Stromal cell of bone marrow (primary cell): ENCODE results near the gene PATJ.

Source experiments
- DNase-seq: peaks from one replicate; pipeline ENCODE4 v3.0.0-alpha.2; 2012; ENCODE audit warnings: low read depth

PATJ gene

GRCh38 chr1:62052946-62053345, 310.7 kb downstream of the PATJ start:
- no peak for DNase-seq

- DNase-seq, result no peak
Measured at GRCh38 chr1:62054188-62054587, 311.9 kb downstream of the PATJ start.

- DNase-seq, result no peak
Measured at GRCh38 chr1:62057230-62057629, 314.9 kb downstream of the PATJ start.

- no peak for DNase-seq
Measured at GRCh38 chr1:62057641-62058290, 315.5 kb downstream of the PATJ start.

GRCh38 chr1:62058956-62059355, 316.7 kb downstream of the PATJ start:
- no peak for DNase-seq

- no peak for DNase-seq
Measured at GRCh38 chr1:62062087-62062486, 319.8 kb downstream of the PATJ start.

GRCh38 chr1:62064829-62065407, 322.6 kb downstream of the PATJ start:
- no peak for DNase-seq

GRCh38 chr1:62066713-62067112, 324.4 kb downstream of the PATJ start:
- no peak for DNase-seq

- no peak for DNase-seq
Measured at GRCh38 chr1:62068416-62068843, 326.1 kb downstream of the PATJ start.

- DNase-seq, result peak; percentile 40
Measured at GRCh38 chr1:62068978-62069377, 326.7 kb downstream of the PATJ start.

- DNase-seq, result peak; percentile 6
Measured at GRCh38 chr1:62070384-62071011, 328.2 kb downstream of the PATJ start.

GRCh38 chr1:62071695-62072094, 329.4 kb downstream of the PATJ start:
- DNase-seq, result no peak

- DNase-seq, result peak; percentile 31
Measured at GRCh38 chr1:62076286-62076685, 334.0 kb downstream of the PATJ start.

GRCh38 chr1:62077821-62078220, 335.5 kb downstream of the PATJ start:
- no peak for DNase-seq

- peak; percentile 19 for DNase-seq
Measured at GRCh38 chr1:62082456-62083363, 340.4 kb downstream of the PATJ start.

- no peak for DNase-seq
Measured at GRCh38 chr1:62084310-62084890, 342.1 kb downstream of the PATJ start.

- DNase-seq, result no peak
Measured at GRCh38 chr1:62088439-62088838, 346.2 kb downstream of the PATJ start.

GRCh38 chr1:62089570-62089969, 347.3 kb downstream of the PATJ start:
- DNase-seq, result no peak

- no peak for DNase-seq
Measured at GRCh38 chr1:62090016-62090415, 347.7 kb downstream of the PATJ start.

GRCh38 chr1:62092110-62092509, 349.8 kb downstream of the PATJ start:
- DNase-seq, result no peak

GRCh38 chr1:62093261-62093660, 351.0 kb downstream of the PATJ start:
- DNase-seq, result no peak

GRCh38 chr1:62097464-62097863, 355.2 kb downstream of the PATJ start:
- no peak for DNase-seq
